ENCODE measurements around the gene LKAAEAR1. TPM values are rescaled to one million over a fixed set of nuclear protein-coding genes. Genes with fewer than 3 reads are reported as not detected.

The LKAAEAR1 gene
- total and polyA plus RNA-seq, 2 of the 13 experiments (the other 11 are each of a cell fraction or from before 2014, with no cell fraction given): not detected

GRCh38 chr20:64064145-64064698 lies 20.0 kb downstream of the LKAAEAR1 start (continued):
- TF ChIP-seq, protein P1, sequence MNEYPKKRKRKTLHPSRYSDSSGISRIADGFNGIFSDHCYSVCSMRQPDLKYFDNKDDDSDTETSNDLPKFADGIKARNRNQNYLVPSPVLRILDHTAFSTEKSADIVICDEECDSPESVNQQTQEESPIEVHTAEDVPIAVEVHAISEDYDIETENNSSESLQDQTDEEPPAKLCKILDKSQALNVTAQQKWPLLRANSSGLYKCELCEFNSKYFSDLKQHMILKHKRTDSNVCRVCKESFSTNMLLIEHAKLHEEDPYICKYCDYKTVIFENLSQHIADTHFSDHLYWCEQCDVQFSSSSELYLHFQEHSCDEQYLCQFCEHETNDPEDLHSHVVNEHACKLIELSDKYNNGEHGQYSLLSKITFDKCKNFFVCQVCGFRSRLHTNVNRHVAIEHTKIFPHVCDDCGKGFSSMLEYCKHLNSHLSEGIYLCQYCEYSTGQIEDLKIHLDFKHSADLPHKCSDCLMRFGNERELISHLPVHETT (CRISPR knock-in tag; conservative IDR thresholded peaks at IDR 0.05): no peak
- TF ChIP-seq MAZ (IDR thresholded peaks at IDR 0.05; ENCODE audit: borderline replicate concordance, low read depth, low read length) (no peak), MAZ (CRISPR knock-in tag; IDR thresholded peaks at IDR 0.05; ENCODE audit: low read depth) (no peak), REPIN1 (CRISPR knock-in tag; IDR thresholded peaks at IDR 0.05; ENCODE audit: borderline replicate concordance, low read depth) (no peak), E2F5 (CRISPR knock-in tag; conservative IDR thresholded peaks at IDR 0.05) (no peak), EHMT2 (IDR thresholded peaks at IDR 0.05; ENCODE audit: borderline replicate concordance, low read depth, low read length) (no peak), NR2F6 (IDR thresholded peaks at IDR 0.05) (0 out of 2 replicates have a peak, but pooled peaks have one; percentile 24), NR2F6 (CRISPR knock-in tag; IDR thresholded peaks at IDR 0.05) (no peak; the same call in none of the 2 replicates), ZNF557 (CRISPR knock-in tag; IDR thresholded peaks at IDR 0.05) (no peak), RCOR2 (CRISPR knock-in tag; IDR thresholded peaks at IDR 0.05) (no peak), KDM6A (CRISPR knock-in tag; IDR thresholded peaks at IDR 0.05; ENCODE audit: low read depth) (no peak), ZFP62 (CRISPR knock-in tag; IDR thresholded peaks at IDR 0.05) (no peak), GPN1 (CRISPR knock-in tag; IDR thresholded peaks at IDR 0.05; ENCODE audit: borderline replicate concordance) (no peak), TEF (CRISPR knock-in tag; IDR thresholded peaks at IDR 0.05) (0 out of 2 replicates have a peak, but pooled peaks have one; percentile 43), PCBP2 (optimal IDR thresholded peaks at IDR 0.05; ENCODE audit: low read depth, low read length, poor library complexity, severe bottlenecking) (no peak), PHB2 (IDR thresholded peaks at IDR 0.05; ENCODE audit: partially characterized antibody) (no peak), HNRNPUL1 (IDR thresholded peaks at IDR 0.05; ENCODE audit: low read depth, low read length) (no peak), ZNF747 (CRISPR knock-in tag; IDR thresholded peaks at IDR 0.05; ENCODE audit: borderline replicate concordance) (0 out of 2 replicates have a peak, but pooled peaks have one; percentile 61), ELF4 (CRISPR knock-in tag; IDR thresholded peaks at IDR 0.05; ENCODE audit: borderline replicate concordance) (no peak; the same call in 1 of the 2 replicates), FOXK2 (IDR thresholded peaks at IDR 0.05) (no peak), ZNF724P (CRISPR knock-in tag; IDR thresholded peaks at IDR 0.05; ENCODE audit: borderline replicate concordance) (no peak), ZNF547 (CRISPR knock-in tag; IDR thresholded peaks at IDR 0.05) (no peak)
- TF ChIP-seq, protein P2, sequence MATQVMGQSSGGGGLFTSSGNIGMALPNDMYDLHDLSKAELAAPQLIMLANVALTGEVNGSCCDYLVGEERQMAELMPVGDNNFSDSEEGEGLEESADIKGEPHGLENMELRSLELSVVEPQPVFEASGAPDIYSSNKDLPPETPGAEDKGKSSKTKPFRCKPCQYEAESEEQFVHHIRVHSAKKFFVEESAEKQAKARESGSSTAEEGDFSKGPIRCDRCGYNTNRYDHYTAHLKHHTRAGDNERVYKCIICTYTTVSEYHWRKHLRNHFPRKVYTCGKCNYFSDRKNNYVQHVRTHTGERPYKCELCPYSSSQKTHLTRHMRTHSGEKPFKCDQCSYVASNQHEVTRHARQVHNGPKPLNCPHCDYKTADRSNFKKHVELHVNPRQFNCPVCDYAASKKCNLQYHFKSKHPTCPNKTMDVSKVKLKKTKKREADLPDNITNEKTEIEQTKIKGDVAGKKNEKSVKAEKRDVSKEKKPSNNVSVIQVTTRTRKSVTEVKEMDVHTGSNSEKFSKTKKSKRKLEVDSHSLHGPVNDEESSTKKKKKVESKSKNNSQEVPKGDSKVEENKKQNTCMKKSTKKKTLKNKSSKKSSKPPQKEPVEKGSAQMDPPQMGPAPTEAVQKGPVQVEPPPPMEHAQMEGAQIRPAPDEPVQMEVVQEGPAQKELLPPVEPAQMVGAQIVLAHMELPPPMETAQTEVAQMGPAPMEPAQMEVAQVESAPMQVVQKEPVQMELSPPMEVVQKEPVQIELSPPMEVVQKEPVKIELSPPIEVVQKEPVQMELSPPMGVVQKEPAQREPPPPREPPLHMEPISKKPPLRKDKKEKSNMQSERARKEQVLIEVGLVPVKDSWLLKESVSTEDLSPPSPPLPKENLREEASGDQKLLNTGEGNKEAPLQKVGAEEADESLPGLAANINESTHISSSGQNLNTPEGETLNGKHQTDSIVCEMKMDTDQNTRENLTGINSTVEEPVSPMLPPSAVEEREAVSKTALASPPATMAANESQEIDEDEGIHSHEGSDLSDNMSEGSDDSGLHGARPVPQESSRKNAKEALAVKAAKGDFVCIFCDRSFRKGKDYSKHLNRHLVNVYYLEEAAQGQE (IDR thresholded peaks at IDR 0.05; ENCODE audit: borderline replicate concordance in 1 of 2, low read depth in 1 of 2, low read length in 2 of 2): no peak
- TF ChIP-seq, protein P3, sequence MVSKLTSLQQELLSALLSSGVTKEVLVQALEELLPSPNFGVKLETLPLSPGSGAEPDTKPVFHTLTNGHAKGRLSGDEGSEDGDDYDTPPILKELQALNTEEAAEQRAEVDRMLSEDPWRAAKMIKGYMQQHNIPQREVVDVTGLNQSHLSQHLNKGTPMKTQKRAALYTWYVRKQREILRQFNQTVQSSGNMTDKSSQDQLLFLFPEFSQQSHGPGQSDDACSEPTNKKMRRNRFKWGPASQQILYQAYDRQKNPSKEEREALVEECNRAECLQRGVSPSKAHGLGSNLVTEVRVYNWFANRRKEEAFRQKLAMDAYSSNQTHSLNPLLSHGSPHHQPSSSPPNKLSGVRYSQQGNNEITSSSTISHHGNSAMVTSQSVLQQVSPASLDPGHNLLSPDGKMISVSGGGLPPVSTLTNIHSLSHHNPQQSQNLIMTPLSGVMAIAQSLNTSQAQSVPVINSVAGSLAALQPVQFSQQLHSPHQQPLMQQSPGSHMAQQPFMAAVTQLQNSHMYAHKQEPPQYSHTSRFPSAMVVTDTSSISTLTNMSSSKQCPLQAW (CRISPR knock-in tag; IDR thresholded peaks at IDR 0.05): no peak

Measured in HepG2 (cell line).